Testis (tissue), 5 donors: ENCODE measurements around the gene BCL7A. TPM values are rescaled to one million over a fixed set of nuclear protein-coding genes. Genes with fewer than 3 reads are reported as not detected.

Source experiments
- DNase-seq: peaks from one replicate; pipeline ENCODE4 v3.0.0-alpha.2; 2019
- H3K27ac ChIP-seq, 2 donors: fragments of 200-600 bp; sonication (generic); one replicate each; pipeline ENCODE4 v1.5.1; 2019
- H3K27me3 ChIP-seq: fragments of 200-600 bp; sonication (generic); one replicate; pipeline ENCODE4 v1.5.1; 2019
- H3K36me3 ChIP-seq: fragments of 200-600 bp; sonication (generic); one replicate; pipeline ENCODE4 v1.5.1; 2017; ENCODE audit warnings: low read depth; ENCODE audit errors: missing control alignments
- H3K4me1 ChIP-seq: fragments of 200-600 bp; sonication (generic); one replicate; pipeline ENCODE4 v1.5.1; 2019
- H3K4me3 ChIP-seq, 2 donors: fragments of 200-600 bp; sonication (generic); one replicate each; pipeline ENCODE4 v1.5.1; 2017 to 2019
- H3K9me3 ChIP-seq: fragments of 200-600 bp; sonication (generic); one replicate; pipeline ENCODE4 v1.5.1; 2017
- CTCF ChIP-seq, 3 experiments: fragments of 450-650 bp in 2 of 3; fragments of 200-600 bp in 1 of 3; sonication (generic) in 1 of 3; IDR thresholded peaks; one replicate each; pipeline ENCODE4 v1.5.1; 2016 to 2019; ENCODE audit warnings: antibody characterized with exemption in 3 of 3, mild to moderate bottlenecking in 2 of 3, moderate library complexity in 1 of 3
- POLR2A ChIP-seq: fragments of 450-650 bp; IDR thresholded peaks from one replicate; pipeline ENCODE4 v1.6.1; 2017; ENCODE audit warnings: antibody characterized with exemption, mild to moderate bottlenecking, moderate library complexity
- WGBS, 2 donors: methylation state at CpG; one replicate each; pipeline ENCODE4 v1.1.5; 2018; 5-methylcytosine and 5-hydroxymethylcytosine counted together
- intact Hi-C: fragments of 100-400 bp; cut with DNase I; formaldehyde crosslinking; loops from one replicate; pipeline ENCODE4 v1.15.1; 2023; ENCODE audit warnings: low total_unique reads
- long read RNA-seq, 2 donors: transcript quantifications; one replicate each; lab custom pipeline, GENCODE V29; 2026
- polyA plus RNA-seq: library from polyadenylated mRNA; stranded (reverse); fragments of 350-450 nt; fragmentation: Illumina TruSeq; extraction: RNeasy Lipid Tissue Mini Kit (QIAGEN cat#74804); gene quantifications from one replicate; pipeline ENCODE4 v1.2.3, GENCODE V29; 2014; ENCODE audit warnings: low read depth, low replicate concordance; ENCODE audit not compliant: insufficient read depth
- total RNA-seq, 2 donors: library from RNA; depleted of rRNA; stranded (reverse); fragments of >200 nt; gene quantifications; one replicate each; pipeline ENCODE4 v1.2.3, GENCODE V29; 2016

BCL7A gene
- total RNA-seq = 10 to 100 TPM; 10.2 to 11.1 TPM
- polyA plus RNA-seq = 5.9 TPM
- long read RNA-seq, donor 1, full-length matches to known transcripts = 10 of 10 reads
- long read RNA-seq, donor 1, partial matches to known transcripts = 0 of 10 reads
- long read RNA-seq, donor 1, other reads (novel, unspliced or antisense) = 0 of 10 reads
- long read RNA-seq, donor 2, transcript BCL7A-201 (6 exons, 2,581 nt) = major isoform, 9 of 9 reads
- long read RNA-seq, donor 2, partial matches to known transcripts = 0 of 9 reads
- long read RNA-seq, donor 2, other reads (novel, unspliced or antisense) = 0 of 9 reads

GRCh38 chr12:122021822-122022392 is at the start of gene BCL7A:
Gene BCL7A (plus strand): TSS chr12:122021884. CDS start chr12:122022092, 208 bp downstream.
- Histone ChIP-seq H3K9me3 (no peaks in the 10 kb centered on the region), H3K36me3 (no peaks in the 10 kb centered on the region), H3K4me3 (peak within 1 kb of the TSS; percentile 55 to 64), H3K4me1 (peaks cover 7% of the 10 kb centered on the region), H3K27ac (peak within 1 kb of the TSS; percentile 75 to 90), H3K27me3 (no peaks in the 10 kb centered on the region)
- intact Hi-C loops = loop anchor here (10.0 kb wide), 1 partner anchor 97 kb away; no protein-coding TSS in a partner anchor
- WGBS, 2 donors = 1% methylated on average over 50 of the region's 83 CpGs; no CpG with 5 or more reads in 1 of the 2 donors
- peak; percentile 74 for DNase-seq
- TF ChIP-seq CTCF (IDR thresholded peaks at IDR 0.05) (no peak), POLR2A (no peak)

- Histone ChIP-seq H3K36me3 (no peaks in the 10 kb centered on the region), H3K4me1 (peaks cover 5% of the 10 kb centered on the region), H3K27ac (no peak overlapping the region), H3K27me3 (no peaks in the 10 kb centered on the region), H3K9me3 (no peaks in the 10 kb centered on the region), H3K4me3 (no peak overlapping the region)
- intact Hi-C loops = no loop called here
- DNase-seq = no peak
- 32 to 39% methylated on average over 13 of the region's 13 CpGs for WGBS, 2 donors
- TF ChIP-seq POLR2A (no peak), CTCF (IDR thresholded peaks at IDR 0.05) (no peak)
Observed at GRCh38 chr12:121974026-121974985, 47.4 kb upstream of the BCL7A start.

- no peak overlapping the region for H3K27ac ChIP-seq
- no peak overlapping the region for H3K4me3 ChIP-seq
- intact Hi-C loops = no loop called here
- H3K4me1 ChIP-seq = peaks cover 5% of the 10 kb centered on the region
- no peaks in the 10 kb centered on the region for H3K9me3 ChIP-seq
- H3K27me3 ChIP-seq = no peaks in the 10 kb centered on the region
- no peak for DNase-seq
- H3K36me3 ChIP-seq = no peaks in the 10 kb centered on the region
- TF ChIP-seq CTCF (IDR thresholded peaks at IDR 0.05) (no peak), POLR2A (no peak)
- WGBS, 2 donors = 85 to 88% methylated on average over 6 of the region's 6 CpGs
Observed at GRCh38 chr12:121975021-121975420, 46.7 kb upstream of the BCL7A start.

- peaks cover 5% of the 10 kb centered on the region for H3K4me1 ChIP-seq
- H3K36me3 ChIP-seq = no peaks in the 10 kb centered on the region
- H3K9me3 ChIP-seq = no peaks in the 10 kb centered on the region
- H3K4me3 ChIP-seq = no peak overlapping the region
- TF ChIP-seq POLR2A (no peak), CTCF (IDR thresholded peaks at IDR 0.05) (no peak)
- DNase-seq = no peak
- intact Hi-C loops = no loop called here
- no peak overlapping the region for H3K27ac ChIP-seq
- no peaks in the 10 kb centered on the region for H3K27me3 ChIP-seq
- 91 to 96% methylated on average over 5 of the region's 5 CpGs for WGBS, 2 donors
Observed at GRCh38 chr12:121976950-121977349, 44.7 kb upstream of the BCL7A start.
